ENCODE results near the gene UBE2Q1.

The UBE2Q1 gene

GRCh38 chr1:154557939-154558719 lies at the start of gene UBE2Q1:
TSS of gene UBE2Q1 (minus strand) at chr1:154558662. CDS start at chr1:154558553, 109 bp downstream.
- Histone ChIP-seq H3K4me1 (peaks cover 39% of the 10 kb centered on the region), H3K9ac (peak within 1 kb of the TSS; percentile 95), H3K27me3 (no peaks in the 10 kb centered on the region), H3K4me3 (peak within 1 kb of the TSS; percentile 86), H3K36me3 (peaks cover 35% of the 10 kb centered on the region), H4K20me1 (peaks cover 44% of the 10 kb centered on the region), H3K9me3 (no peaks in the 10 kb centered on the region), H3K27ac (peak within 1 kb of the TSS; percentile 91), H3K4me2 (peak within 1 kb of the TSS; percentile 99)
- TF ChIP-seq Cebpa-rat (IDR thresholded peaks at IDR 0.05): no peak

GRCh38 chr1:154607609-154608396 lies 49.3 kb upstream of the UBE2Q1 start, which contains the start of gene ADAR:
TSS of gene ADAR (minus strand) at chr1:154608186. CDS start at chr1:154608006, 180 bp downstream.
- peak; percentile 94 for TF ChIP-seq Cebpa-rat (IDR thresholded peaks at IDR 0.05)
- Histone ChIP-seq H3K9ac (peak within 1 kb of the TSS; percentile 97), H3K4me3 (peak within 1 kb of the TSS; percentile 91), H3K9me3 (no peaks in the 10 kb centered on the region), H3K27ac (peak within 1 kb of the TSS; percentile 96), H3K27me3 (no peaks in the 10 kb centered on the region), H3K4me2 (peak within 1 kb of the TSS; percentile 92), H3K4me1 (peaks cover 77% of the 10 kb centered on the region), H3K36me3 (peaks cover 37% of the 10 kb centered on the region), H4K20me1 (peaks cover 84% of the 10 kb centered on the region)

- no peak for TF ChIP-seq Cebpa-rat (IDR thresholded peaks at IDR 0.05)
- H4K20me1 ChIP-seq: peaks cover 84% of the 10 kb centered on the region
- peak overlapping the region; percentile 96 for H3K27ac ChIP-seq
These were observed 48.7 kb upstream of the UBE2Q1 start for GRCh38 chr1:154607106-154607608.

GRCh38 chr1:154605534-154605933 lies 47.1 kb upstream of the UBE2Q1 start:
- Histone ChIP-seq H3K4me2 (peak overlapping the region; percentile 20; the same call in 1 of the 2 replicates), H3K36me3 (peaks cover 60% of the 10 kb centered on the region), H3K4me3 (no peak overlapping the region), H3K27ac (no peak overlapping the region), H3K9me3 (no peaks in the 10 kb centered on the region), H3K9ac (no peak overlapping the region), H3K27me3 (no peaks in the 10 kb centered on the region), H4K20me1 (peaks cover 86% of the 10 kb centered on the region), H3K4me1 (peaks cover 59% of the 10 kb centered on the region)
- TF ChIP-seq Cebpa-rat (IDR thresholded peaks at IDR 0.05): no peak

More at GRCh38 chr1:154607106-154607608, 48.7 kb upstream of the UBE2Q1 start:
- Histone ChIP-seq H3K4me3 (peak overlapping the region; percentile 91), H3K4me2 (peak overlapping the region; percentile 92), H3K27me3 (no peaks in the 10 kb centered on the region), H3K9ac (peak overlapping the region; percentile 97), H3K4me1 (peaks cover 70% of the 10 kb centered on the region), H3K9me3 (no peaks in the 10 kb centered on the region), H3K36me3 (peaks cover 43% of the 10 kb centered on the region)

DNA sequence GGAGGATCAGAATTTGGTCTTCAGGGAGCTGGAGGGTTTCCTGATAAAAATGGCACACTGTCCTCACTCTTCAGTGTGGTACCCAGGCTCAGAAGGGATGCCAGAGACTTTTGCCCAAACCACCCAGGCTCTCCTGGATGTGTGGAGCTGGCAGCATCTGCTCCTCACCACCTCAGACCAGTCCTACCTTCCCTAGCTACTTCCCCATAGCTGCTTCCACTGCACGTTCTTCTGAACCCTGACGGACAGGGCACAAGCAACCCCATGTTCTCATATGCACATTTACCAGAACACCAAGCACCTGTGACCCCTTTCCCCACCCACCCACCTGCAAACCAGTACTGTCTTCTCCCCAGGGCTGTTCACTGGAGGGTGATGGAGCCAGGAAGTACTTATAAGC lies 44.9 kb upstream of the UBE2Q1 start:
- Histone ChIP-seq H3K9ac (no peak overlapping the region), H4K20me1 (peaks cover 95% of the 10 kb centered on the region), H3K36me3 (peaks cover 82% of the 10 kb centered on the region)

GRCh38 chr1:154599658-154600057 lies 41.2 kb upstream of the UBE2Q1 start:
- Histone ChIP-seq H3K27ac (no peak overlapping the region), H3K4me1 (peaks cover 17% of the 10 kb centered on the region), H3K4me2 (no peak overlapping the region), H4K20me1 (peaks cover 100% of the 10 kb centered on the region), H3K27me3 (no peaks in the 10 kb centered on the region), H3K4me3 (no peak overlapping the region), H3K36me3 (peaks cover 98% of the 10 kb centered on the region), H3K9me3 (no peaks in the 10 kb centered on the region), H3K9ac (no peak overlapping the region)
- no peak for TF ChIP-seq Cebpa-rat (IDR thresholded peaks at IDR 0.05)

More for the DNA sequence above, 44.9 kb upstream of the UBE2Q1 start:
- no peak for TF ChIP-seq Cebpa-rat (IDR thresholded peaks at IDR 0.05)
- Histone ChIP-seq H3K27me3 (no peaks in the 10 kb centered on the region), H3K4me2 (peak overlapping the region; percentile 26; the same call in 1 of the 2 replicates), H3K4me1 (peaks cover 42% of the 10 kb centered on the region), H3K27ac (no peak overlapping the region), H3K4me3 (no peak overlapping the region), H3K9me3 (no peaks in the 10 kb centered on the region)

- TF ChIP-seq Cebpa-rat (IDR thresholded peaks at IDR 0.05): no peak
These were observed 40.6 kb upstream of the UBE2Q1 start for GRCh38 chr1:154598871-154599635.

GRCh38 chr1:154595621-154596020 lies 37.2 kb upstream of the UBE2Q1 start:
- no peaks in the 10 kb centered on the region for H3K4me1 ChIP-seq
- no peaks in the 10 kb centered on the region for H3K27me3 ChIP-seq
- no peak overlapping the region for H3K4me3 ChIP-seq
- peaks cover 99% of the 10 kb centered on the region for H3K36me3 ChIP-seq
- no peak overlapping the region for H3K4me2 ChIP-seq
- no peak overlapping the region for H3K9ac ChIP-seq
- no peaks in the 10 kb centered on the region for H3K9me3 ChIP-seq
- no peak for TF ChIP-seq Cebpa-rat (IDR thresholded peaks at IDR 0.05)
- H3K27ac ChIP-seq: no peak overlapping the region
- H4K20me1 ChIP-seq: peaks cover 99% of the 10 kb centered on the region

More at GRCh38 chr1:154598871-154599635, 40.6 kb upstream of the UBE2Q1 start:
- Histone ChIP-seq H3K4me3 (no peak overlapping the region), H3K27me3 (no peaks in the 10 kb centered on the region), H3K4me1 (peaks cover 11% of the 10 kb centered on the region), H3K9me3 (no peaks in the 10 kb centered on the region), H3K9ac (no peak overlapping the region), H3K27ac (no peak overlapping the region), H3K4me2 (no peak overlapping the region), H3K36me3 (peaks cover 99% of the 10 kb centered on the region), H4K20me1 (peaks cover 100% of the 10 kb centered on the region)

- Histone ChIP-seq H3K4me3 (no peak overlapping the region), H3K27me3 (no peaks in the 10 kb centered on the region), H3K9ac (no peak overlapping the region), H4K20me1 (peaks cover 99% of the 10 kb centered on the region), H3K27ac (no peak overlapping the region), H3K9me3 (no peaks in the 10 kb centered on the region), H3K4me2 (no peak overlapping the region), H3K4me1 (no peaks in the 10 kb centered on the region), H3K36me3 (peaks cover 99% of the 10 kb centered on the region)
- no peak for TF ChIP-seq Cebpa-rat (IDR thresholded peaks at IDR 0.05)
These were observed 36.3 kb upstream of the UBE2Q1 start for GRCh38 chr1:154594811-154595210.
